22Rv1 (cell line): ENCODE data around the gene IPO11.
"Not testable (repeated sequence)": the region's sequence is repeated elsewhere in the genome, so short reads cannot be mapped to it uniquely, and the experiment has no call there.

Experiments used
- H3K27ac ChIP-seq: fragments of 450-650 bp; 2 replicates; pipeline ENCODE4 v1.5.1; 2017
- ZFX ChIP-seq: fragments of 450-650 bp; IDR thresholded peaks from 2 replicates; pipeline ENCODE4 v1.6.1; 2017; ENCODE audit warnings: antibody characterized with exemption, borderline replicate concordance
- TF ChIP-seq, protein P1 (sequence below): fragments of 450-650 bp; IDR thresholded peaks from 2 replicates; pipeline ENCODE4 v1.5.1; 2017; ENCODE audit warnings: mild to moderate bottlenecking

IPO11 gene

DNA sequence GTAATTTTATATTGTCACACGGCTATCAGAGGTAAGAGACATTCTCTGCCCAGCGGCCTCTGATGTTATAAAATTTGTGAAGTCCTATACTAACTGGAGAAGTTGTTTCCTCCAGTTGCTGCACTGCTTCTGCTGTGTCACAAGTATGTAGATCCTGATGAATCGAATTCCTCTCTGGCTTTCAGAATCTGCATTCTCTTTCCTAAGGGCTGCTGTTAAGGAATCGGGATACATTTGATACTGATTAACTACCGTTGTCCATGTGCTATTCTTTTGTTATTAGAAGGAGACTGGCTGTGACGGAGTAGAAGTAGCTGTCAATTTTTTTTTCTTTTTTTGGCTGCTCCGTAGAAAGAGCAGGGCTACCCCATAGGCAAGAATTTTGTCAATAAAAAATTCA, 84.3 kb downstream of the IPO11 start:
- no peak overlapping the region for H3K27ac ChIP-seq
- TF ChIP-seq, protein P1, sequence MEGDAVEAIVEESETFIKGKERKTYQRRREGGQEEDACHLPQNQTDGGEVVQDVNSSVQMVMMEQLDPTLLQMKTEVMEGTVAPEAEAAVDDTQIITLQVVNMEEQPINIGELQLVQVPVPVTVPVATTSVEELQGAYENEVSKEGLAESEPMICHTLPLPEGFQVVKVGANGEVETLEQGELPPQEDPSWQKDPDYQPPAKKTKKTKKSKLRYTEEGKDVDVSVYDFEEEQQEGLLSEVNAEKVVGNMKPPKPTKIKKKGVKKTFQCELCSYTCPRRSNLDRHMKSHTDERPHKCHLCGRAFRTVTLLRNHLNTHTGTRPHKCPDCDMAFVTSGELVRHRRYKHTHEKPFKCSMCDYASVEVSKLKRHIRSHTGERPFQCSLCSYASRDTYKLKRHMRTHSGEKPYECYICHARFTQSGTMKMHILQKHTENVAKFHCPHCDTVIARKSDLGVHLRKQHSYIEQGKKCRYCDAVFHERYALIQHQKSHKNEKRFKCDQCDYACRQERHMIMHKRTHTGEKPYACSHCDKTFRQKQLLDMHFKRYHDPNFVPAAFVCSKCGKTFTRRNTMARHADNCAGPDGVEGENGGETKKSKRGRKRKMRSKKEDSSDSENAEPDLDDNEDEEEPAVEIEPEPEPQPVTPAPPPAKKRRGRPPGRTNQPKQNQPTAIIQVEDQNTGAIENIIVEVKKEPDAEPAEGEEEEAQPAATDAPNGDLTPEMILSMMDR = no peak
- TF ChIP-seq ZFX = no peak

DNA sequence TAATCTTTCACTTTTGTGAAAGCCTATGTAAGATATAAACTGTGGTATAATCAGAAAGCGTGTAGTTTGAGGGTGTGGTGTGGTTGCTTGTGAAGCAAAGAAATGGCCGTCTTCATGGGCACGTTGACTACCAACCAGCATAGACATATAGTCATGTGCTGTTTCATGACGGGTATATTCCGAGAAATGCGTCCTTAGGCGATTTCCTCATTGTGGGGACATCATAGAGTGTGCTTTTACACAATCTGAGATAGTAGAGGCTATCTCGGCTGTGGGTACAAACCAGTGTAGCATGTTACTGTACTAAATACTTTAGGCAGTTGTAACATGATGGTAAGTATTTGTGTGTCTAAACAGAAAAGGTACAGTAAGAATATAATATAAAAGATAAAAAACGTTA, 86.4 kb downstream of the IPO11 start:
- H3K27ac ChIP-seq = no peak overlapping the region
- TF ChIP-seq, protein P1 = no peak
- no peak for TF ChIP-seq ZFX

DNA sequence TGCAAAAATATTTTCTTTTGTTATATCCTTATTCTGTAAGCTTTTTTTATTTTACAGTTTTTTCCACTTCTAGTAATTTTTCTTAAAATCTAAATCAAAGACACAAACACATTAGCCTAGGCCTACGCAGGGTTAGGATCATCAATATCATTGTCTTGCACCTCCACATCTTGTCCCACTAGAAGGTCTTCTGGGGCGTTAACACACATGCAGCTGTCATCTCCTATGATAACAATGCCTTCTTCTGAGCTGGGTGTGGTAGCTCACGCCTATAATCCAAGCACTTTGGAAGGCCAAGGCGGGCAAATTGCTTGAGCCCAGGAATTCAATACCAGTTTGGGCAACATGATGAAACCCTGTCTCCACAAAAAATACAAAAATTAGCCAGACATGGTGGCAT, 87.2 kb downstream of the IPO11 start:
- TF ChIP-seq, protein P1 = no peak
- TF ChIP-seq ZFX = no peak
- H3K27ac ChIP-seq = no peak overlapping the region

- no peak for TF ChIP-seq ZFX
- TF ChIP-seq, protein P1 = no peak
- no peak overlapping the region for H3K27ac ChIP-seq
Observed at GRCh38 chr5:62502456-62503101, 90.0 kb downstream of the IPO11 start.

GRCh38 chr5:62504129-62504528, 91.6 kb downstream of the IPO11 start:
- TF ChIP-seq, protein P1 = no peak
- TF ChIP-seq ZFX = no peak
- no peak overlapping the region for H3K27ac ChIP-seq

GRCh38 chr5:62506659-62507460, 94.3 kb downstream of the IPO11 start:
- H3K27ac ChIP-seq = no peak overlapping the region
- TF ChIP-seq ZFX = no peak
- TF ChIP-seq, protein P1 = no peak

DNA sequence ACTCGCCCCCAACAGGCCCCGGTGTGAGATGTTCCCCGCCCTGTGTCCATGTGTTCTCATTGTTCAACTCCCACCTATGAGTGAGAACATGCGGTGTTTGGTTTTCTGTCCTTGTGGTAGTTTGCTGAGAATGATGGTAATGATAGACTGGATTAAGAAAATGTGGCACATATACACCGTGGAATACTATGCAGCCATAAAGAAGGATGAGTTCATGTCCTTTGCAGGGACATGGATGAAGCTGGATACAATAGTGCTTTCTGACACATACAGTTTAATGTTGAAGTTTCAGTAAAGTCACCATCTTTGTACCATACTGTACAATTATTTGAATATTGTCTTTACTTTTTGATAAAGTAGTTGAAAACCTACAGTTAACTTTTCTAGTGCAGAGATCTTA, 96.2 kb downstream of the IPO11 start:
- not testable (repeated sequence) for H3K27ac ChIP-seq
